ENCODE data around the gene GRM7.

The GRM7 gene

GRCh38 chr3:7397097-7397496 is 536.2 kb downstream of the GRM7 start:
- TF ChIP-seq, protein P1, sequence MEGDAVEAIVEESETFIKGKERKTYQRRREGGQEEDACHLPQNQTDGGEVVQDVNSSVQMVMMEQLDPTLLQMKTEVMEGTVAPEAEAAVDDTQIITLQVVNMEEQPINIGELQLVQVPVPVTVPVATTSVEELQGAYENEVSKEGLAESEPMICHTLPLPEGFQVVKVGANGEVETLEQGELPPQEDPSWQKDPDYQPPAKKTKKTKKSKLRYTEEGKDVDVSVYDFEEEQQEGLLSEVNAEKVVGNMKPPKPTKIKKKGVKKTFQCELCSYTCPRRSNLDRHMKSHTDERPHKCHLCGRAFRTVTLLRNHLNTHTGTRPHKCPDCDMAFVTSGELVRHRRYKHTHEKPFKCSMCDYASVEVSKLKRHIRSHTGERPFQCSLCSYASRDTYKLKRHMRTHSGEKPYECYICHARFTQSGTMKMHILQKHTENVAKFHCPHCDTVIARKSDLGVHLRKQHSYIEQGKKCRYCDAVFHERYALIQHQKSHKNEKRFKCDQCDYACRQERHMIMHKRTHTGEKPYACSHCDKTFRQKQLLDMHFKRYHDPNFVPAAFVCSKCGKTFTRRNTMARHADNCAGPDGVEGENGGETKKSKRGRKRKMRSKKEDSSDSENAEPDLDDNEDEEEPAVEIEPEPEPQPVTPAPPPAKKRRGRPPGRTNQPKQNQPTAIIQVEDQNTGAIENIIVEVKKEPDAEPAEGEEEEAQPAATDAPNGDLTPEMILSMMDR (conservative IDR thresholded peaks at IDR 0.05; ENCODE audit: low read length), result no peak
- no peak for DNase-seq (ENCODE audit: low read depth)
- no peak overlapping the region for H3K4me3 ChIP-seq (ENCODE audit: low read length)

GRCh38 chr3:7400360-7400759 is 539.4 kb downstream of the GRM7 start:
- no peak overlapping the region for H3K4me3 ChIP-seq (ENCODE audit: low read length)
- DNase-seq (ENCODE audit: low read depth), result no peak
- TF ChIP-seq, protein P1 (conservative IDR thresholded peaks at IDR 0.05; ENCODE audit: low read length), result no peak

DNA sequence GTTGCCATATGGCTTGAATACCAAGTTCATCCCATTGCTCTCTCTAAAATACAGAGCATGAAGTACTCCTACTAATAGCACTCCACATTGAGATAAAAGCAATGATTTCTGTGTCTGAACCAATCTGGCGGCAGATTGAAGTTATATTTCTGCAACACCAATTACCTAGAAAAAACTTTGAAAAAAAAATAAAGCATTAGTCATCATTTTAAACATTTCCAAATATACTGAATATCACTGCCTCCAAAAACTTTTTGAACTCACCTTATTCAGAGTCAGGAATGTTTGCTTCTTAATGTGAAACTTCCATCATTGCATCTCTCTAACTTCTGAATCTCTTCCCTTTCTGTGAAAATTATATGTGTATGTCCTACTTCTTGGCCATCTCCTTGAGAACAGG is 540.5 kb downstream of the GRM7 start:
- TF ChIP-seq, protein P1 (conservative IDR thresholded peaks at IDR 0.05; ENCODE audit: low read length), result no peak
- no peak for DNase-seq (ENCODE audit: low read depth)
- H3K4me3 ChIP-seq (ENCODE audit: low read length), result no peak overlapping the region

- no peak overlapping the region for H3K4me3 ChIP-seq (ENCODE audit: low read length)
- DNase-seq (ENCODE audit: low read depth), result no peak
- TF ChIP-seq, protein P1 (conservative IDR thresholded peaks at IDR 0.05; ENCODE audit: low read length), result no peak
Measured at GRCh38 chr3:7407107-7407506, 546.2 kb downstream of the GRM7 start.

GRCh38 chr3:7410782-7411181 is 549.9 kb downstream of the GRM7 start:
- no peak for DNase-seq (ENCODE audit: low read depth)
- TF ChIP-seq, protein P1 (conservative IDR thresholded peaks at IDR 0.05; ENCODE audit: low read length), result no peak
- H3K4me3 ChIP-seq (ENCODE audit: low read length), result no peak overlapping the region

DNA sequence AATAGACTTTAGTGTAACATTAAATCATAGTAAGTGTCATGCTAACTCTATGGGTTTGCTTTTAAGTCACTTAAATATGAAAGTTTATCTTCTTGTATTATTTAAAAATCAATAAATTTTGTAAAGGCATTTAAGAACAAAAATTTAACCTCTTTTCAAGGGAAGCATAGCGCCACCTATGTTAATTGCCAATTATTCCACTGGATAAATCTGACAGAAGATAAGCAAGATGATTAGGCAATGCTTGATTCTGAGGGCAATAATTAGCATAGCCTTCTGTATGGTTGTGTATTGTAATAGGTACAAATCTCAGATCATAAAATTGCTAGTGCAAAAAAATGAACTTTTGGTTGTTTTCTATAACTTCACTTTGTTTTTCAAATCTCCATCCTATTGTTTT is 560.1 kb downstream of the GRM7 start:
- no peak for DNase-seq (ENCODE audit: low read depth)
- TF ChIP-seq, protein P1 (conservative IDR thresholded peaks at IDR 0.05; ENCODE audit: low read length), result no peak
- no peak overlapping the region for H3K4me3 ChIP-seq (ENCODE audit: low read length)

DNA sequence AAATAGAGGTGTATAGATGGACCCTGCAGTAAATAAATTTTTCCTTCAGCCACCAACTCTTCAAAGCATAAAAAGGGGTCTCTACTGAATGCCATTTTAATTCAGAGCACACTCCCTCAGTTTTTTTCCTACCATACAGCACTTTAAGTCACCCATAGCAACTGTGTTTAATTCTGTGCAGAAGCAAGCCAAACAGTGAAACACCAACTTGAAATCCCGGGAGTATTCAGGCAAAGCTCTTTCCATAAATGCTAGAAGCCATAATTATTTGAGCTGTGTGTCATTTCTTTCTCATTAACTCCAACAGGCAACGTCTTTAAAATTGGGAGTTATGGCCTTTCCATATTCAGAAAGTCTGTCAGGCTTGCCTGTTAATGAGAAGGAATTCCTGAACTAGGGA is 562.1 kb downstream of the GRM7 start:
- DNase-seq (ENCODE audit: low read depth), result no peak
- TF ChIP-seq, protein P1 (conservative IDR thresholded peaks at IDR 0.05; ENCODE audit: low read length), result no peak
- no peak overlapping the region for H3K4me3 ChIP-seq (ENCODE audit: low read length)
